NCI-H510A treated with DMSO at 0.1 percent for 48 hours (cell line): ENCODE data around the gene EIF1.
"Not testable (repeated sequence)": the region's sequence is repeated elsewhere in the genome, so short reads cannot be mapped to it uniquely, and the experiment has no call there.

Experiments
- DNase-seq: peaks from one replicate; lab custom pipeline; 2025; lab: John Stamatoyannopoulos, UW

EIF1 gene

DNA sequence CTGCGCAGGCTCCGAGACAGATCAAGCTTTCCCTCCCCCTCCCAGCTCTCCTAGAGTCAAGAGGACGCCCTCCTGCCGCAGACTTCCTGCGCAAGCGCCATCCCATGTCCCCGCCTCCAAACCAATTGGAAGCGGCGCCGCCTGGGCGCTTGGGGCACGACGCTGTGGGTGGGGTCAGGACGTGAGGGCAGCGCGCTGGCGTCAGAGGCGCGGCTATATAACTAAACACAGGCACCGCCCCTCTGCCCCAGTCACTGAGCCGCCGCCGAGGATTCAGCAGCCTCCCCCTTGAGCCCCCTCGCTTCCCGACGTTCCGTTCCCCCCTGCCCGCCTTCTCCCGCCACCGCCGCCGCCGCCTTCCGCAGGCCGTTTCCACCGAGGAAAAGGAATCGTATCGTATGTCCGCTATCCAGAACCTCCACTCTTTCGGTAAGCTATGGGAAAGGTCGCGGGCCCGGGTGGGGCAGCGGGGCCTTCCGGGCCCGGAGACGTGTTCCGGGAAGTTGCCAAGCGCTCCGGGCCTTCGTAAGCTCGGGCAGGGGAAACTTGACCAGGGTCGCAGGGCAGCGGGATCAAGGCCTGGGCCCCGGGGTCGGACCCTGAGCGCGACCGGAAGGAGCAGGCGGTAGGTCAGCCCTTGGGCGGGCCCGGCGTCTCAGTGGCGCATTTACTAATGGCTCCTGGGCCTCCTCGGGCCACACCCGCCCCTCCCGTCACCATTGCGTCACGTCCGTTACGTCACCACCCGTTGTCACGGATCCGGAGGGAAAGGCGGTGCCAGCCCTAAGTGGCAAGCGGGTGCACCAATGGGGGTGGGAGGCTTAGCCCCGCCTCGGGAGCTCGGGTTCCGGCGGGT, at the start of gene EIF1:
Gene EIF1, plus strand, starts transcription at position 245 of the 856 bp plus-strand sequence. Its CDS starts 154 bp downstream, at position 399.
- DNase-seq = peak; percentile 99

DNA sequence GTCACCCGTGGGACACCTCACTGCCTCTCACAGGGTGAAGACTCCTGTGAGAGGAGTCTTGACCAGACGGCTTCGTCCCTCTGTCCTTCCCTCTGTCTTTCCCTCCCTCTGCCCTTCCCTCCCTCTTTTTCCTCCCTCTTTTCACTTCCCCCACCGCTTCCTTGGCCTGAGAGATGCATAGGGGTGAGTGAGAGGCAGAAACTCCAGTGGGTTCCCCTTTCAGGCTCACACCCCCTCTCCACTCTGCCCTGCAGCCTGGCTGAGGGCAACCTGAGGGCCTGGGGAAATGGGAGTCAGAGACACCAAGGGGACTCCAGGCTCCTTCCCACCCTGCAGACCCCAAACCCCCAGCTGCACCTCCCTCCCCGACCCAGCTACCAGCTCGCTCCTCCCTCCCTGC, 49.7 kb upstream of the EIF1 start:
- no peak for DNase-seq

DNA sequence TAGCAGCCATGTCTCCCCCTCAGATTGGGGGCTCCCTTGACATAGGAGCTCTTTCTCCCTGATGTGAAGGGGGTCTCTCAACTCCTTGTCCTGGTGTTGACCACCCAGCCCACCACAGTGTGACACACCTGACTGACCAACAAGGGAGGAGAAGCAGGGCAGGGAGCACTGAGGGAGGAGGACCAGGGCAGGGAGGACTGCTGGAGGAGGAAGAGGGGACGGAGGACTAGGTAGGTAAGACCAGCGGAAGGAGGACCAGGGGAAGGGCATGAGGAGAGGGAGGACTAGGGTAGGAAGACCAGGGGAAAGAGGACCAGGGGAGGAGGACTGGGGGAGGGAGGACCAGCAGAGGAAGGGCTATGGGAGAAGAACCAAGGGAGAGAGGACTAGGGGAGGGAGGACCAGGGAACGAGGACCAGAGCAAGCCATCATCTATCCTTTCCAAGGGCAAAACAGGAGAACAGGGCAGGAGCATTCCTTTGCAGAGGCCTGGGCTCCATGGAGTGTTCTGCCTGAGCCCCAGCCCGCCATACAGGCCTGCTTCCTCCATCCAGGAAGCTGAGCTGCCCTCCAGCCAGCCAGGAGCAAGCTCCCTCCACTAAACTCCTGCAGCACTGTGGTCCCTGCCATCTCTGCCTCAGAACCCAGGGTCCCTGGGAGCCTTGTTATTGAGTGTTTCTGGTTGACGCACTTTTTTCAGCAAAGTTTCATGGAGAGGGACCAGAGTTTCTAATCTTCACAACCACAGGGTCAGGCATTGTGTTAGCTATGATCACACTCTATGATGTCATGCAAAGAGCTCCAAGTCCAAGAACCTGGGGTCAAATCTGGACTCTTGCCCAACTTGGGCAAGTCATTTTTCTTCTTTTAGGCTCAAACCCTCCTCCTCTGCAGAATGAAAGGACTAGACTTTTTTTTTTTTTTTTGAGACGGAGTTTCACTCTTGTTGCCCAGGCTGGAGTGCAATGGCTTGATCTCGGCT, 48.9 kb upstream of the EIF1 start:
- no peak for DNase-seq

DNA sequence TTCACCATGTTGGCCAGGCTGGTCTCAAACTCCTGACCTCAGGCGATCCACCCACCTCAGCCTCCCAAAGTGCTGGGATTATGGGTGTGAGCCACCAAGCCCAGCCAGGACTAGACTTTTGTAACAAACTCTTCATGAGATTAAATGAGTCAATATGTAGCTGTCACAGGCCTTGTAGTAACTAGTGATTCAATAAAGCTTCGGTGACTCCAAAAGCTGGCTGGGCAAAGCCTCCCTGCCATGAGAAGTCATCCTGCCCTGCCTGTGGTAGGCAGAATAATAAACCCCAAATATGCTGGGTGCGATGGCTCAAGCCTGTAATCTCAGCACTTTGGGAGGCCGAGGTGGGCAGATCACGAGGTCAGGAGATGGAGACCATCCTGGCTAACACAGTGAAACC, 48.1 kb upstream of the EIF1 start:
- not testable (repeated sequence) for DNase-seq

DNA sequence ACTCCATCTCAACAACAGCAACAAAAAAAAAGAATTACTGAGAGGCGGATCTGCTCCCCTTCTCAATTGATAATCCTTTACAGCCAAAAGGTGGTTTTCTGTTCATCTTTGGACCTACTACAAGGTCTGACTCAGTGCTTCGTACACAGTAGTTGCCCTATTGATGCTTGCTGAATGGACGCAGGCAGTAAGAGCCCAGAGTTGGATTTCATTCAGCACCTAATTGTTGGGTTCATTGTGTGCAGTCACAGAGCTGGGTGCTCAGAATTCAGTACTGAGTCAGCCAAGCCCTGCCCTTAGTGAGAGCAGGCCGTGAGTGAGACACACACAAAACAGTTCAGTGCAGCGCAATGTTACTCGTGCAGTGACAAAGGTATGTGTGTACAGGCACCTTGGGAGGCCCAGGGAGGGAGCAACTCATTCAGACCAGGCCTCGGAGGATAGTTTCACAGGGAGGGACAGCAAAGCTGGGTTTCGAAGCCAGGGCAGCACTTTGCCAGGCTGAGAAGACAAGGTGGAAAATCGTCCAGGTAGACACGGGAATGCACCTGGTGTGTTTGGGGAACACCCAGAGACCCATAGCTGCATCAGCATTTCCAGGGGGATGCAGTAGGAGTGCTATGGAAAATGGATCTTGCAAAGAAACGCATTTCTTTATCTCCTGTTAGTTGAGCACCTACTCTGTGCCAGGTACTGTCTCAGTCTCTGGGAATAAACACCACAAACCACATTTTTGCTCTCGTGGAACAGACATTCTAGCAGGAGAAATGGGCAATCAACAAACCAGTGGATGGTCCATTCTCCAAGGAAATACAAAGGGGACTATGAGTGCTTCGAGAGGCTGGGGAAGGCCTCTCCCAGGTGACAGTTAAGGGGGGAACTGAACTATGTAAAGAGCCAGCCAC, 46.2 kb upstream of the EIF1 start:
- DNase-seq = no peak

DNA sequence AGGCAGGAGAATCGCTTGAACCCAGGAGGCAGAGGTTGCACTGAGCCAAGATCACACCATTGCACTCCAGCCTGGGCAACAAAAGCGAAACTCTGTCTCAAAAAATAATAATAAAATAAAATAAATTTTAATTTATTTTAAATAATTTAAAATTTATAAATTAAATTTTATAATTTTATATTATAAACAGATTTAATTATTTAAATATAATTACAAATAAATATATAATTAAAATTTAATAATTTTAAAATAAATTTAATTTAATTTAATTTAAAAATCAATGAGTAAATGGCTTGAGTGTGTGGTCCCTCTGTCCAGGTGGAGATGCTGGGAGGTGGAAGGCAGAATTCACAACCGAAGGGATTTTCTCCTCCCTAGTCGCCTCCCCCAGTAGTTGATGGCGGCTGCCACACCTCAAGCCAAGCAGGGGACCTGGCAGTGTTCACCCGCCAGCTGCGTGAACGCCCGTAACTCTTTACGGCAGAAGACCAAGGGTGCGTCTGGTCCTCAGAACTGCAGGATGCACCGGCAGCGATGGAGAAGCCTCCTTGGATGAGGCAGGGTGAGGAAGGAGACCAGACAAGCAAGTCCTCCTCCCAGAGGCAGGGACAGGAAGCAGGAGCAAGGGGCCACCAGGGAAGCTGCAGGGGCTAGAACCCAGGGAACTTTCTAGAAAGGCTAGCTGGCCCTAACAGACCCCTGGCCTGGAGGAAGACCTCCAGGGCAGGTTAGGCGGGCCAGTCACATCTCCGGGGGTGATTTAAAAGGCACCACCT, 41.5 kb upstream of the EIF1 start:
- peak; percentile 73 for DNase-seq

DNA sequence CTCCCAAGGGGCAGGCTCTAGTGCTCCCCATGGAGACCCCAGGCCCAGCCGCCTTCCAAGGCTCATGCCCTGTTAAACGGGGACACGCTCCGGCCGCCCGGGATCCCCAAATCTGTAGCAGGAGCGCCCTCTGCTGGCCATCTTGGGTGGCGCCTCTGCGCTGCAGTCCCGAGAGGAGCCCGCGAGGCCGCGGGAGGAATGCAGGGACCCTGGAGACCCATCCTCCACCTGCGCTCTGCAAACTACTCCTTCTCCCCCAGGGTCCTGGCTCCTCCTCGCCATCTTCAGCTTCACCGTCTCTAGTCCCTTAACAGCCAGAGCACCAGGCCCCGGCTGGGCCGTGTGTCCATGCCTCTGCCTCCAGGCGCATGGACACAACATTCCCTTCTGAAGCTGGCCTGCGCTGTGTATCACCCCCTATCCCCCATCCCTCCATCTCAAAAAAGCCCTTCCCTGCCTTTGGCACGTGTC, 40.7 kb upstream of the EIF1 start:
- peak; percentile 90 for DNase-seq

DNA sequence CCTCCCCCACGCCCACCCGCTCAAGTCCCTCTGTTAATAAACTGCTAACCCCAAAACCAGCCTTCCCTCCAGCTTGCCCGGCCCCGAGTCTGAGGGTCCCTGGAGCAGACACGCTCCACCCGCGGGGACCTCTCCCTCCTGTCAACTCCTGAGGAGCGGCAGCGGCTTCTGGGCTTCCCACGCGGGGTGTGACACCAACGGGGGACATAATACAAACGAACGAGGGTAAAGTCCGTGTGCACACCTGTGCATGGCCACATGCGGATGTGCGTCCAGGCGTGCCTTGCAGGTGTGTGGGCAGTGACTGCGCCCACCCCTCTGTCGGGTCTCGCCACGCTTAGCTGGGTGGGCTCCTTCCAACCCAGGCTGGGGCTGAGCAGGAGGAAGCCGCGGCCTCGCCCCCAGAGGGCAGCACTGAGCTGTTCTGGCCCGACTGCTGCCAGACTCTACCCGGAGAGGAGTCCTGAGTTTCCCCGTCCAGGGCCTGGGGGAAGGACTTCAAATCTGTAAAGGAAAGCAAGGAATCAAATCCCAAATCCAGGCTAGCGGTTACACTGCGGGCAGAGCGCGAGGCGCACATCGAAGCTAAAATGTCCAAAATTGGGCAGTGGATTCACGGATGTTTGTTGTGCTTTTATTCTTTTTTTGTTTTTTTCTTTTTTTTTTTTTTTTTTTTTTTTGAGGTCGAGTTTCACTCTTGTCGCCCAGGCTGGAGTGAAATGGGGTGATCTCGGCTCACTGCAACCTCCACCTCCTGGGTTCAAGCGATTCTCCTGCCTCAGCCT, 40.1 kb upstream of the EIF1 start:
- peak; percentile 70 for DNase-seq

DNA sequence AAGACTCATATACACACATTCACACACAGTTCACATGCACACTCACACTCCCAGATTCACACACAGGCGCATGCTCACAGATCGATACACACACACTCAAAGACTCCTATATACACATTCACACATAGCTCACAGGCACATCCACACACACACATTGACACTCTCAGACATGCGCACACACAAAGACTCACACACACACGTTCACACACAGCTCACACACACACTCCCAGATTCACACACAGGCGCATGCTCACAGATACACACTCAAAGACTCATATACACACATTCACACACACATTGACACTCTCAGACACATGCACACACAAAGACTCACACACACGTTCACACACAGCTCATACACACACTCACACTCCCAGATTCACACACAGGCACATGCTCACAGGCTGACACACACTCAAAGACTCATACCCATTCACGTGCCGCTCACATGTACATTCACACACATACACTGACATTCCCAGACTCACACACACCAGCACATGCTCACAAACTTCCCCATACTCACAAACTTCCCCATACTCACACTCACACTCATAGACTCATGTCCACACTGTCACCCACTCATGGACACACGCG, 38.7 kb upstream of the EIF1 start:
- no peak for DNase-seq

DNA sequence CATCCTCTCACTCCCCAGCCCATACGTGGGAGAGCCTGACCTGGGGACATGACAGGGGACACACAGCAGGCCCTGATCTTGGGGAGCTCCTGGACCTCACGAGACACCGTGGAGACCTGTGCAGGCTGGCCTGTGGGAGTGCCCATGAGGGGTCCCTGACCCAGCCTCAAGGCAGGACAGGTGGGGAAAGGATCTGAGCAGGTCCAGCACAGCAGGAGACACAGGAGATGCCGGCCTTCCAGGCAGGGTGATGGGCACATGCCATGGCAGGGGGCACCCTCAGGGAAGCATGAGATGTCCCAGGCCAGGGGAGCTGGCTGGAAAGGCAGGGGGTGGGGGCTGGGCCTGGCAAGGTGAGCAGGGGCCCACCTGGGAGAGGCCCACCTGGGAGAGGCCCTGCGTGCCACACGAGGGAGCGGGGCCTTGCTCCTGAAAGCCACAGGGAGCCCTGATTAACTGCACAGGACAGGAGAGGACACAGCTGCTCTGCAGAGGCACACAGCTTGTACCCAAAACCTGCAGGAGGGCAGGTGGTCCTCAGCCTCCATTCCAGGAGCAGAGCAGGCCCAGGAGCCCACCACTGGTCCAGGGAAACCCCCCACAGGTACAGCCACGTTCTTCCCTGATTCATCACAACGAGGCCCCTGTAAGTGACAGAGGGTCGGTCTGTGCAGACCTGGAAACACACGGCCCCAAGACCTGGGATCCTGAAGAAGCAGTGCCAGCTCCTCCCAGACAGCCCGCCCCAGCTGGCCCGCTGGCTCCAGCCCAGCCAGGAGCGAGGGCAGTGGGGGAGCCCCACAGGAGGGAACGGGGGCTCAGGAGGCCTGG, 37.7 kb upstream of the EIF1 start:
- DNase-seq = no peak

DNA sequence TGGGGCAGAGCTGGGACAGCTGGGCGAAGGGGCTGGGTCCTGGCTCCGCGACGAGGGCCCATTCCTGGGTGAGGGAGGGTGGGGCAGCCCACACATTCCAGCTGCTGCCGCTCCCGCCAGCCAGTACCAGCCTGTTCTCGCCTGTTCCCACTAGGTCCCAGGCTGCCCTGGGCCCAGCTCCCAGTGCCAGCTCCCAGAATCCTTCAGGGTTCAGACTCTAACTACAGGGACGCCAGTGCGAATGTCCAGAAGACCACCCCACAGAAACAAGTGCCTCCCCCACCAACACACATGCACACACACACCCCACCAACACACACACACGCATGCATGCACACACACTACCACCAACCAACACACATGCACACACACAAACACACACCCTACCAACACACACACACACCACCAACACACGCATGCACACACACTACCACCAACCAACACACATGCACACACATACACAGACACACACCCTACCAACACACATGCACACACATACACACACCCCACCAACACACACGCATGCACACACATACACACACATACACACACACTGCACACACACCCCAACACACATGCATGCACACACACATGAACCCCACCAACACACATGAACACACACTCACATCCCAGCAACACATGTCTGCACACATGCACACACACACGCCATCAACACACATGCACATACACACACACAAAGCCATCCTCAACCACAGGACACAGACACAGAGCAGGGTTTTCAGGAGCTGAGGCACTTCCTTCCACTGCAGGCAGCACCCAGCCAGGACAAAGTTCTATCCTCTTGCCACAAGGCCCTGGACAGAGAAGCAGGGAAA, 36.8 kb upstream of the EIF1 start:
- DNase-seq = no peak

DNA sequence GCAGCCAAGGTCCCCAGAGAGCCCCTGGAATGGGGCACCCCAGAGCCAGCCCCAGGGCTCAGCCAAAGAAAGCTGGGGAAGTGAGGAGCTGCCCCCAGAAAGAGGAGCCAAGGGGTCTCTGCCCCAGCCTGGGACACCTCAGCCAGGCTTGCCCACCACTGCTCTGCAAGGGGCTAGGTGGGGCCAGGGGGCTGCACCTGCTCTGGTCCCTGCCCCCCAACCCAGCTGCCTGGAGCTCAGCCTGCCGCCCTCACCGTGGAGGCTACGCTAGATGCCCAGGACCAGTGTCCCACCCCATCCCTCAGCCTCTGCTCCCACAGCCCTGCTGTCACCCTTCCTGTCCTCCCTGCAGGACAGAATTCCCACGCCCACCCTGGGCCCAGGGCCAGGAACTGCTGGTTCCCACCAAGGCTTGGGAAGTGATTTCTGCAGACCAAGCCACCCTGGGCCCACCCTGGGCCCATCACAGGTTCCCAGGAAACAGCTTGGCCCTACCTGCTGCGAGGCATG, 36.2 kb upstream of the EIF1 start:
- no peak for DNase-seq

DNA sequence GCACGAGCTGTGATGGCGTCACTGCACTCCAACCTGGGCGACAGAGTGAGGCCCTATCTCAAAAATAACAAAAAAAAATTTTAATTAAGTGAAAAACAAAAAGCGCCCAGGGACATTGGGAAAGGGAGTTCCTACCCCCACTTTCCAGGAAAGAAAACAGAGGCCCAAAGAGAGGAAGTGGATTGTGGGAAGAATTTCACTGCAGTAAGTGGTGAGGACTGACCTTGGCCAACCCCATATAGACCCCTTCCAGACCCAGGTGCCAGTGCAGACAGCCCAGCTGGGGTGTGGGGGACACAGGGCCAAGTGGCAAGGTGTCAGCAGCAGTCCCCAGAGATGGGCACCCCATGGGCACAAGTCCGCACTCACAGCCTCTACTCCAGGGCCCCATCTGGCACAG, 35.3 kb upstream of the EIF1 start:
- no peak for DNase-seq

DNA sequence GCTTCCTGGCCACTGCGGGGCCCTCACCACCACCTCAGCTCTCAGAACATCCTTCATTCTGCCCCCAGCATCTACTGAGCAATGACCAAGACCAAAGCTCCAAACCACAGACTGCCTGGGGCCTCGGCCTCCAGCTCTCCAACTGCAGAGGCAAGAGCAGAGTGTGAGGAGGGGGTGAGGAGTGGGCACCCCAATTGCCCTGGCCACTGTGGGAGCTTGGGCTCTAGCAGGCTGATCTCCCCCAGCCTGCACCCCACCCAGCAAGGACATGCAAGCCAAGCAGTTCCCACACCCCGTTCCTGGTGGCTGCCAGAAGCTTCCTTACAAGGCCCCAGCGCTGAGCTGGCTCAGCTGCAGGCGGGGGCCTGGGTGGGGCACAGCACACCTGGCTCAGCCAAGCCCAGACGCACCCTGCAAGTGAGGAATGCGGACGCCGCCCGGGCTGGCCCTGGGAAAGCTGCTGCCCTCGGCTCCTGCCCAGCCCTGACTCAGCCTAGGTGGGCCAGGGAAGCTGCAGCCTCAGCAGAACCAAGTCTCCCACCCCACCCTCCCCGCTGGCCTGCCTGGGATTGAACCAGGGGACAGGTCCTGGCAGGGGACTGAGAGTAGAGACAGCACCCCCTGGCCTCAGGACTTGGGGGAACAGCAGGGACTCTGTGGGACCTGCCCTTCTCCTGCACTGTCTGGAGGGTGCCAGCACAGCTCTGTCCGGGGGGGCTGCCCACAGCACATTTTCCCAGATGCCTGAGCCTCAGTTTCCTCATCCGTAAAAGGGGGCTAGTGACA, 34.6 kb upstream of the EIF1 start:
- DNase-seq = no peak

DNA sequence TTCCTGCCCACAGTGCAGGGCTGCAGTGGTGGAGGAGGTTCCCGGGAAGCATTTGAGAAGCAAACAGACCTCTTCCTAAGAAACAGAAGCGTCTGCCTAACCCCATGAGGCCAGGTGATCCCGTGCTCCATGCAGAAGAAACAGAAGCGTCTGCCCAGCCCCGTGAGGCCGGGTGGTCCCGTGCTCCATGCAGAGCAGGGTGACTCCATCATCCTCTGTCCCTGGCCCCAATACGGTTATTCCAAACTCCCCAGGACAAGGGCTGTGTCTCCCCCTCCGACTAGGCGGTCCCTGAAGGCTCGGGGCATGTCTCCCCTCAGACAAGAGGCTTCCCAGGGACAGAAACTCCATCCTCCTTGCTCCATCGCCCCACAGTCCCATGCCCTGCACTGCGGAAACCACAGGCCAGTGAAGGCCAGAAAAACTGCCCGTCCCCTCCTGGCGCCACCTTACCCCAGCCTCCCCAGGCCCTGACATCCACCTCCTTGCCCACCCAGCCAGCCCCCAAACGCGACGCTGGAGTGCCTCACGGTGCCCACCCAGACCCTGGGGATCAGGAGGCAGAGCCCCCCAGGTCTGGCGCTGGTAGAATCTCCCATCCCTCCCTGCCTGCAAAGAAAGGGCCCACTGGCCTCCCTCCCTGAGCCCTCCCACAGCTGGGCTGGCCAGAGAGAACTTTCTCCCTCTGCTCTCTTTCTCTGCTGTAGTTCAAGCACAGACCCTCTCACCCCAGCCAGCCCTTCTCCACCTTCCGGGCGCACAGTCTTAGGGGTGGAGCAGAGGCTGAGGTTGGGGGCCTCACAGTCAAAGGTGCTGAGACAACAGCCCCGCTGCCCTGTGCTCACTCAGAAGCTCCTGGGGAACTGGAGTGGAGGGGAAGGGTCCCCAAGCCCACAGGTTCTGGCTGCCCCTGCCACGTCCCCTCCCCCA, 33.7 kb upstream of the EIF1 start:
- no peak for DNase-seq
